Naive thymus-derived CD8-positive, alpha-beta T cell (primary cell): ENCODE results near the gene SLC5A1. TPM values are rescaled to one million over a fixed set of nuclear protein-coding genes. Genes with fewer than 3 reads are reported as not detected.
"Not testable (repeated sequence)": the region's sequence is repeated elsewhere in the genome, so short reads cannot be mapped to it uniquely, and the experiment has no call there.

ENCODE experiments used
- ATAC-seq, 2 donors: fragments of 150-1000 bp; cut with Tn5 transposase in 1 of 2; sonication (Bioruptor Pico), chemical (Tn5 transposase) in 1 of 2; 1 replicate in 1 of 2; 2 replicates in 1 of 2; pipeline ENCODE4 v1.10.0; 2021; ENCODE audit warnings: mild to moderate bottlenecking in 2 of 2, moderate library complexity in 2 of 2
- POLR2A ChIA-PET: fragments of 350-600 bp; sonication (Branson Sonifier 250); formaldehyde crosslinking; loops from one replicate; lab custom pipeline; 2021; ENCODE audit warnings: antibody characterized with exemption; lab: Charles Lee
- DNase-seq, 10 donors: peaks; one replicate each; pipeline versions ENCODE4 v3.0.0 to v3.0.0-alpha.2; 2020 to 2022
- H3K27ac Mint-ChIP-seq, 10 donors: one replicate each; pipeline ENCODE4 v1.8.0; 2020 to 2022; ENCODE audit warnings: mild to moderate bottlenecking in 10 of 10, mixed read lengths in 10 of 10, moderate library complexity in 4 of 10, inconsistent platforms in 1 of 10
- H3K27me3 Mint-ChIP-seq, 5 donors: one replicate each; pipeline ENCODE4 v1.8.0; 2021 to 2022; ENCODE audit warnings: mixed read lengths in 5 of 5
- H3K36me3 Mint-ChIP-seq, 3 donors: one replicate each; pipeline ENCODE4 v1.8.0; 2020 to 2022; ENCODE audit warnings: mixed read lengths in 3 of 3, mild to moderate bottlenecking in 2 of 3, inconsistent platforms in 1 of 3
- H3K4me1 Mint-ChIP-seq, 4 donors: one replicate each; pipeline ENCODE4 v1.8.0; 2021 to 2022; ENCODE audit warnings: mixed read lengths in 4 of 4
- H3K4me3 Mint-ChIP-seq, 10 donors: one replicate each; pipeline ENCODE4 v1.8.0; 2020 to 2022; ENCODE audit warnings: mild to moderate bottlenecking in 10 of 10, mixed read lengths in 10 of 10, moderate library complexity in 6 of 10, inconsistent platforms in 1 of 10
- H3K9me3 Mint-ChIP-seq, 9 donors: one replicate each; pipeline ENCODE4 v1.8.0; 2020 to 2022; ENCODE audit warnings: mixed read lengths in 9 of 9, mild to moderate bottlenecking in 3 of 9, inconsistent platforms in 1 of 9, moderate library complexity in 1 of 9
- polyA plus RNA-seq, 3 donors: library from polyadenylated mRNA; unstranded; fragments of 300-500 nt; fragmentation: Illumina TruSeq; gene quantifications; one replicate each; pipeline ENCODE4 v1.2.3, GENCODE V29; 2021
- total RNA-seq, 8 experiments: library from RNA in 2 of 8; stranded (reverse) in 2 of 8; gene quantifications; one replicate each; pipeline ENCODE4 v1.2.3 and lab custom pipeline; 2021 to 2026

The SLC5A1 gene
- total and polyA plus RNA-seq, 5 experiments from 2014 or later, result not detected

- no peak for ATAC-seq
- DNase-seq, result no peak
- Mint-ChIP-seq H3K9me3 (no peaks in the 10 kb centered on the region), H3K36me3 (no peaks in the 10 kb centered on the region), H3K4me3 (no peak overlapping the region), H3K4me1 (peaks cover 0 to 12% (median 6%) of the 10 kb centered on the region in 4 donors), H3K27ac (no peak overlapping the region), H3K27me3 (peaks cover 0 to 13% (median 1%) of the 10 kb centered on the region in 5 donors)
- POLR2A ChIA-PET, result no interaction called here
Observed at GRCh38 chr22:32119568-32120235, 76.6 kb downstream of the SLC5A1 start.

DNA sequence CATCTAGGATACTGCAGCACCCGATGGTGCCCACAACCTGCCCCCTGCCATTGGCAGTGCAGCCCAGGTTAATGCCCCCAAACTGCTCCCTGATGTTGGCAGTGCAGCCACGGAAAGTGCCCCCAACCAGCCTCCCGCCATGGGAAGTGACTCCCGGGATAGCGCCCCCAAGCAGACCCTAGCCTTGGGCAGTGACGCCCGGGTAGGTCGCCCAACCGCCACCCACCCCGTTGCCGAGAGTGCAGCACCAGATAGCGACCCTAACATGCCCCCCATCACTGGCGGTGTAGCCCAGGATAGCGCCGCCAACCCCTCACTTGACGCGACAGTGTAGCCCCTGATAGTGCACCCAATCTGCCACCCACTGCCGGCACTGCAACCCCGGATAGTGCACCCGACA lies 77.5 kb downstream of the SLC5A1 start:
- Mint-ChIP-seq H3K27me3 (peaks cover 0 to 8% (median 1%) of the 10 kb centered on the region in 5 donors), H3K4me1 (peaks cover 5 to 18% (median 12%) of the 10 kb centered on the region in 4 donors), H3K9me3 (no peaks in the 10 kb centered on the region), H3K36me3 (no peaks in the 10 kb centered on the region), H3K4me3 (no peak overlapping the region), H3K27ac (no peak overlapping the region)
- POLR2A ChIA-PET, result no interaction called here
- DNase-seq (no peak), ATAC-seq (no peak)

- POLR2A ChIA-PET, result no interaction called here
- no peak for ATAC-seq
- no peaks in the 10 kb centered on the region for H3K36me3 Mint-ChIP-seq
- no peak overlapping the region for H3K4me3 Mint-ChIP-seq
- no peak overlapping the region for H3K27ac Mint-ChIP-seq
- peaks cover 5 to 18% (median 13%) of the 10 kb centered on the region in 4 donors for H3K4me1 Mint-ChIP-seq
- no peaks in the 10 kb centered on the region for H3K9me3 Mint-ChIP-seq
- DNase-seq, result no peak
- H3K27me3 Mint-ChIP-seq, result peaks cover 0 to 2% (median 0%) of the 10 kb centered on the region in 5 donors
Observed at GRCh38 chr22:32122899-32123298, 79.8 kb downstream of the SLC5A1 start.

- H3K27ac Mint-ChIP-seq, result peak overlapping the region in 3 of 10 donors; percentile 0 to 32 (median 1)
Observed at GRCh38 chr22:32123657-32124056, 80.6 kb downstream of the SLC5A1 start.

GRCh38 chr22:32127904-32128303 lies 84.8 kb downstream of the SLC5A1 start:
- ATAC-seq (no peak), DNase-seq (no peak)
- POLR2A ChIA-PET, result no interaction called here
- Mint-ChIP-seq H3K27me3 (no peaks in the 10 kb centered on the region), H3K9me3 (no peaks in the 10 kb centered on the region), H3K4me3 (no peak overlapping the region), H3K36me3 (no peaks in the 10 kb centered on the region), H3K4me1 (peaks cover 6 to 25% (median 18%) of the 10 kb centered on the region in 4 donors), H3K27ac (no peak overlapping the region)

More at GRCh38 chr22:32123657-32124056, 80.6 kb downstream of the SLC5A1 start:
- DNase-seq (no peak), ATAC-seq (no peak)
- Mint-ChIP-seq H3K27me3 (peaks cover 0 to 2% (median 0%) of the 10 kb centered on the region in 5 donors), H3K4me3 (no peak overlapping the region), H3K36me3 (no peaks in the 10 kb centered on the region), H3K4me1 (peaks cover 5 to 18% (median 13%) of the 10 kb centered on the region in 4 donors), H3K9me3 (no peaks in the 10 kb centered on the region)
- POLR2A ChIA-PET, result no interaction called here

DNA sequence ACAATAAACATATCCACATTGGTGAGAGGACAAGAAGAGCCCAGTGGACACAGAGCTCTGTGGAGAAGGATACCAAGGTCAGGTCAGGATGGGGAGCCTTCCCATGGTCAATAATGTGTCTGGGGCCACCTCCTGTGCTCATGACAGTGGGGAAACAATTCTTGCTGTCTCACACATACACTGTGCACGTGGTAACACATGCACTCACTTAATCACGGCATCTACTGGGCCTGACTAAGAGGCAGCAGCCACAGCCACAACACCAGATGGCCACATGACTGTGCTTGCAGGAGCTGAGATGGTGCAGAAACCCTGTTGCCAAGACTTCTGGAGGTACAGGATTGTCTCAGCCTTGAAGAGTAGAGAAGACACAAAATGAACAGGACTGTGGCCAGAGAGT lies 87.4 kb downstream of the SLC5A1 start:
- Mint-ChIP-seq H3K27me3 (no peaks in the 10 kb centered on the region), H3K9me3 (no peaks in the 10 kb centered on the region), H3K36me3 (no peaks in the 10 kb centered on the region), H3K4me1 (peaks cover 2 to 19% (median 6%) of the 10 kb centered on the region in 4 donors), H3K4me3 (no peak overlapping the region), H3K27ac (peak overlapping the region in 1 of 10 donors; percentile 21)
- POLR2A ChIA-PET, result no interaction called here
- no peak for ATAC-seq
- no peak for DNase-seq

DNA sequence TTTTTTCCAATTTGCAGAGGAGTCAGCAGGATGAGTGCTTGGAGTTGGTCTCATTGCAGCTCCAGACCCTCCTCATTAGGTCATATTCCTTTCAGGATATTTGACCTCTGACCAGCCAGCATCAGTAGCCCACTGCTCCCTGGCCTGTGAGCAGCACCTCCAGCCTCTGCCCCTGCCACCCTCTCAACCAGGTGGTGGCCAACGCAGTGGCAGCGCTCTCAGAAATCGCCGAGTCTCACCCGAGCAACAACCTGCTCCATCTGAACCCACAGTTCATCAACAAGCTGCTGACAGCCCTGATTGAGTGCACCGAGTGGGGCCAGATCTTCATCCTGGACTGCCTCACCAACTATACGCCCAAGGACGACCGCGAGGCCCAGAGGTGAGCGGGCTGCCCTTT lies 89.1 kb downstream of the SLC5A1 start:
- no peaks in the 10 kb centered on the region for H3K27me3 Mint-ChIP-seq
- H3K4me3 Mint-ChIP-seq, result no peak overlapping the region
- DNase-seq (no peak), ATAC-seq (no peak)
- peaks cover 3 to 21% (median 5%) of the 10 kb centered on the region in 4 donors for H3K4me1 Mint-ChIP-seq
- POLR2A ChIA-PET, result no interaction called here
- H3K9me3 Mint-ChIP-seq, result no peaks in the 10 kb centered on the region
- H3K27ac Mint-ChIP-seq, result no peak overlapping the region
- no peaks in the 10 kb centered on the region for H3K36me3 Mint-ChIP-seq

- Mint-ChIP-seq H3K36me3 (no peaks in the 10 kb centered on the region), H3K4me1 (peaks cover 5 to 26% (median 10%) of the 10 kb centered on the region in 4 donors), H3K27me3 (no peaks in the 10 kb centered on the region), H3K27ac (peak overlapping the region in 1 of 10 donors; percentile 18), H3K4me3 (no peak overlapping the region), H3K9me3 (no peaks in the 10 kb centered on the region)
- peak in 1 of 10 donors; percentile 16 for DNase-seq
- ATAC-seq, result peak in 1 of 2 donors; percentile 57
- POLR2A ChIA-PET, result no interaction called here
Observed at GRCh38 chr22:32132783-32133182, 89.7 kb downstream of the SLC5A1 start.

DNA sequence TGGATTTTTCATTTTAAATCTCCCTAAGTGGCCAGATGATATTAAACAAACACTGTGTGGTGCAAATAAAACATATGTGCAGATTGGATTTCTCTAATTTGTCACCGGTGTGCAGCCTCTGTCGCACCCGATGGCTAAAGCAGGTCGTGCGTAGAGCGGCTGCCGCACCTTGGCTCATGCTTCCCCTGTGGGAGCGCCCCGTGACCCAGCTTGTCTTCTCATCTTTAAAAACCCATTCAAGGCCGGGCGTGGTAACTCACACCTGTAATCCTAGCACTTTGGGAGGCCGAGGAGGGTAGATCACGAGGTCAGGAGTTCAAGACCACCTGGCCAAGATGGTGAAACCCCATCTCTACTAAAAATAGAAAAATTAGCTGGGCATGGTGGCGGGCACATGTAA lies 91.7 kb downstream of the SLC5A1 start:
- H3K4me3 Mint-ChIP-seq, H3K36me3 Mint-ChIP-seq, ATAC-seq, H3K9me3 Mint-ChIP-seq, H3K27me3 Mint-ChIP-seq, DNase-seq, POLR2A ChIA-PET: not testable (repeated sequence)
- peaks cover 8 to 33% (median 16%) of the 10 kb centered on the region in 4 donors for H3K4me1 Mint-ChIP-seq
- H3K27ac Mint-ChIP-seq, result peak overlapping the region in 1 of 10 donors; percentile 38

- not testable (repeated sequence) for ATAC-seq
Observed at GRCh38 chr22:32135958-32136357, 92.9 kb downstream of the SLC5A1 start.

DNA sequence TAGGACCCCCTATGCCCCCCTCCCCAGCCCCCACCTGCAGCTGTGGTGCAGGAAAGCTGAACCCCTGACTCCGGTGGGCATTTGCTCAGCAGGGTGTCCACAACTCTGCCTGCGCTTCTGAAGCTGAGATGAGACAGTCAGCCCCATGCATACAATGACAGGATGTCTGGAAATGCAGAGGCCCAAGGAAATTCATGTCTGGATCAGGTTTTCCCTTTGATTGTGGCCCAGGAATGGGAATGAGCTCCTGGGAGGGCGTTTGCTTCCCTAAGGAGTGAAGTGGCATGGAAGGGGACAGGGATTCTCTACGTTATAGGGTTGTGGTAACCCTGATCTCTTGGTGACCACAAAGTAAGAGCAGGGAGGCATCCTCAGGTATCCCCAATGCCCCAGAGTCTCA lies 93.8 kb downstream of the SLC5A1 start:
- H3K27me3 Mint-ChIP-seq, H3K36me3 Mint-ChIP-seq, H3K9me3 Mint-ChIP-seq, POLR2A ChIA-PET, ATAC-seq, DNase-seq: not testable (repeated sequence)
- Mint-ChIP-seq H3K4me1 (peaks cover 8 to 35% (median 17%) of the 10 kb centered on the region in 4 donors), H3K4me3 (peak overlapping the region in 2 of 10 donors; percentile 86 to 97), H3K27ac (peak overlapping the region in 3 of 10 donors; percentile 13 to 94 (median 53))

More at GRCh38 chr22:32135958-32136357, 92.9 kb downstream of the SLC5A1 start:
- H3K36me3 Mint-ChIP-seq, POLR2A ChIA-PET, DNase-seq, H3K4me3 Mint-ChIP-seq, H3K27me3 Mint-ChIP-seq, H3K9me3 Mint-ChIP-seq: not testable (repeated sequence)
- Mint-ChIP-seq H3K27ac (peak overlapping the region in 1 of 10 donors; percentile 52), H3K4me1 (peaks cover 8 to 33% (median 16%) of the 10 kb centered on the region in 4 donors)

GRCh38 chr22:32137731-32138324 lies 94.8 kb downstream of the SLC5A1 start:
- DNase-seq (peak in 8 of 10 donors; percentile 11 to 67 (median 44)), ATAC-seq (peak; percentile 58 to 59)
- not testable (repeated sequence) for H3K36me3 Mint-ChIP-seq, H3K9me3 Mint-ChIP-seq, H3K27me3 Mint-ChIP-seq
- peak overlapping the region; percentile 79 to 97 (median 90) for H3K4me3 Mint-ChIP-seq
- peak overlapping the region; percentile 55 to 95 (median 89) for H3K27ac Mint-ChIP-seq
- peaks cover 10 to 36% (median 19%) of the 10 kb centered on the region in 4 donors for H3K4me1 Mint-ChIP-seq
- POLR2A ChIA-PET, result interaction anchor here (0.7 kb wide), 1 partner anchor 33 kb away, joined by 3 read pairs; no protein-coding TSS in a partner anchor

- DNase-seq, H3K9me3 Mint-ChIP-seq, ATAC-seq, H3K27me3 Mint-ChIP-seq, H3K36me3 Mint-ChIP-seq, POLR2A ChIA-PET: not testable (repeated sequence)
- H3K27ac Mint-ChIP-seq, result peak overlapping the region; percentile 55 to 95 (median 89)
- peak overlapping the region; percentile 79 to 97 (median 90) for H3K4me3 Mint-ChIP-seq
- peaks cover 12 to 32% (median 20%) of the 10 kb centered on the region in 4 donors for H3K4me1 Mint-ChIP-seq
Observed at GRCh38 chr22:32138576-32138975, 95.5 kb downstream of the SLC5A1 start.
